SIG-M5 (cell line): Measurements from ENCODE around the gene TERC.

Source experiments
- DNase-seq: peaks from one replicate; lab custom pipeline; 2025; lab: John Stamatoyannopoulos, UW

TERC gene

DNA sequence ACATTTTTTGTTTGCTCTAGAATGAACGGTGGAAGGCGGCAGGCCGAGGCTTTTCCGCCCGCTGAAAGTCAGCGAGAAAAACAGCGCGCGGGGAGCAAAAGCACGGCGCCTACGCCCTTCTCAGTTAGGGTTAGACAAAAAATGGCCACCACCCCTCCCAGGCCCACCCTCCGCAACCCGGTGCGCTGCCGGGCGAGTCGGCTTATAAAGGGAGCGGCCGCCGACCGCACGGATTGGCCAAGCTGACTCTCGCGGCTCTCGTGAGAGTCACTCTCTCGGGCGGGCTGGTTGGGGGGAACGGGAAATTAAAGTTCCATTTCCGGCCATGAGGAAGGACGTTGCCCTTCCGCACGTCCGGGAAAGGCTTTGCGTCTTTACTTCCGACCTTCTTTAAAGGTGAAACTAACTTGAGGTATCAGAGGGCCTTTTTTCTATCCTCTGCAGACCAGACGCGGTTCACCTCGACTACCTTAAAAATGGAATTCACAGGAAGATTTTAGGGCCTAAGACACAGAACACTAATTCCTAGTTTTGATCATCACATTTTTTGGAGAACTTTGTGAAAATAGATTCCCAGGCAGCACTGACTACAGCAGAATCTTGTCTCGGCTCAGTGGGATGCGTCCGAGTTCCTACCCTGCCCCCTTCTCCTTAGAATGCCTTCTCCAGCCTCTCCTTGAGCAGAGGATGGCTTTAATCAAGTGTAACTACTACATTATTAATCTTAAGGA is at the start of gene TERC:
TERC (minus strand) TSS at position 179 of the 731 bp plus-strand sequence.
- no peak for DNase-seq

DNA sequence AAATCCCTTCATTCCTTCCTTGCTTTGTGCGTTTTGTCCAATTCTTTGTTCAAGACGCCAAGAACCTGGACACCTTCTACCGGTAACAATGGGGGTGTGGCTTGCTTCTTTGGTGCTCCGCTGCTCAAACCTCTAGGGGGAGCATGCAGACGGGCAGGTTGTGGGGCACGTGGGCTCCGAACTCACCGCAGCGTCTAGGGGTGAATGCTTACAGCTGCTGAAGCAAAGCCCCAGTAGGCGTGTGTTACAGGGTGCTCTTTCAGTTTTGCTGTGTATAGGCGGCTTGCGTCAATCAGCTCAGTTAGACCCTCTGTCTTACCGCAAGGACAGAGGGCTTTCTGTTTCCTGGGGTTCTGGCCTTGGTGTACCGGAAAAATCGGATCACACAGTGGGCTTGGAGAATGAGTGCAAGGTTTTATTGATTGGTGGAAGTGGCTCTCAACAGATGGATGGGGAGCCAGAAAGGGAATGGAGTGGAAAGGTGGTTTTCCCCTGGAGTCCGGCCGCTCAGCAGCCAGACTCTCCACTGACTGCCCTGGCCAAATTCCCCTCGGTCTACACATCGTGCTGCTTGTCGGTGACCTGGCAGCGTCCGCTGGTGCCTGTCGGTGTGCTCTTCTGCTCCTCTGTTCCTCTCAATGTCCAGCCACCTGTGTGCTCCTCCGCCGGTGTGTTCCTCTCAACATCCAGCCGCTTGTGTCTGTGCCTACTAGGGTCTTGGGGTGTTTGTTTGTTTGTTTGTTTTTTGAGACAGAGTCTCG is 49.1 kb upstream of the TERC start:
- DNase-seq = peak; percentile 37

DNA sequence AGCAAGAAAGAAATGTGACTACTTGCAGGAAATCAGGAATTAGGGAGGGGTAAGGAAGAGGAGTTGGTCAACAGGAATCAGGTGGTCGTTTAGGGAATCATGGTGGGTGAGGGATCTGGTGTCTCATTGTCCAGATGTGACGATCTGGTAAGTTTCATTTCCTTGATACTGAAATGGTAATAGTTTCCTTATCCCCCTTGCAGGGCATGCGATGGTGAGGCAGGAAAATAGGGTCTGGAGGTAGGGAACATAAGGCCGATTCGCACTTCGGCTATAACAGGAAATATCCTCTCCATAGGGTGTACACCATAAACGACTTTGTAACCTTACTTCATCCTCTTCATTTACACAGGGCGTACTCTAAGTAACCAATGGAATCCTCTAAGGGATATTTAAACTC is 48.4 kb upstream of the TERC start:
- DNase-seq = no peak

DNA sequence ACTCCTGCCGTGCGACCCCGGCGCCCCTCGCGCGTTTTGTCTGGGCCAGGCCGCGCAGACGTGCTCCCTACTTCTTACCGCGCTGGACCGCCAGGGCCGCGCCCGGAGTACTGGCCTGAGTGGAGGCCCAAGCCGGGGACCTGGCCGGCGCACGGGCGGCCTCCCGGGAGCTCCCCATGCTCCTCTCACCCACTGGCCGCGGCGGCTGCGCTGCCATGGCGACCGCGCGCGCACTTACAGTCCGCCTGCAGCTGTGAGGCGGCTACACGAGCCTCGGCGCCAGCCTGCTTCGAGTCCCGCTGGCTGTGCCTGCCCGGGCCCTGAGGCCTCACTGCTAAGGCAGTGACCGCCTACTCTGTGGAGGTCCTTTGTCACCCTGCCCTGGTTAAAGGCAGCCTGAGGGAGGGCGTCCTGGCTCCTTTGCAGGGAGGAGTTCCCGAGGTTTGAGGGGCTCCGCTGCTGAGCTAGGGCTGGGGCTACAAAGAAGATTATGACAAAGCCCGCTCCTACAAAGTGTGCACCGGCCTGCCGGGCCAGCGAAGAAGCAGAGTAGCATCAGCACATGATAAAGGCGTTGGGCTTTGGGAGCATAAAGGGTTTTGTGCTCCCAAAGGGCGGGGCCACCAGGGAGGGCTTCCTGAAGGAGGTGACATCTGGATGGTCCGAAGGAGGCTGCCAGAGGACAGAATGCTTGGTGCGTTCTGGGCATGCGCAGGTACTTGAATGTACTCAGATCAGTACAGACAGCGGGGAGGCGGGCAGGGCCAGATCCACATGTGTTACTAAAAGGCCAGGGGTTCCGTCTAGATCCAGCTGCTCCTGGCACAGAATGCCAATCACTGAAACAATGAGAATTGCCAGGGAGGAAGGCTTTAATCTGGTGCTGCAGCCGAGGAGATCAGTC is 47.7 kb upstream of the TERC start, which contains the start of the genes LRRC34 and LRRIQ4:
LRRC34 (minus strand) TSS at position 573 of the 904 bp plus-strand sequence; CDS start at position 217, 356 bp downstream.
LRRIQ4 (plus strand) TSS at position 539 of the 904 bp plus-strand sequence. CDS start 9,052 bp downstream, outside the sequence.
- peak; percentile 50 for DNase-seq

DNA sequence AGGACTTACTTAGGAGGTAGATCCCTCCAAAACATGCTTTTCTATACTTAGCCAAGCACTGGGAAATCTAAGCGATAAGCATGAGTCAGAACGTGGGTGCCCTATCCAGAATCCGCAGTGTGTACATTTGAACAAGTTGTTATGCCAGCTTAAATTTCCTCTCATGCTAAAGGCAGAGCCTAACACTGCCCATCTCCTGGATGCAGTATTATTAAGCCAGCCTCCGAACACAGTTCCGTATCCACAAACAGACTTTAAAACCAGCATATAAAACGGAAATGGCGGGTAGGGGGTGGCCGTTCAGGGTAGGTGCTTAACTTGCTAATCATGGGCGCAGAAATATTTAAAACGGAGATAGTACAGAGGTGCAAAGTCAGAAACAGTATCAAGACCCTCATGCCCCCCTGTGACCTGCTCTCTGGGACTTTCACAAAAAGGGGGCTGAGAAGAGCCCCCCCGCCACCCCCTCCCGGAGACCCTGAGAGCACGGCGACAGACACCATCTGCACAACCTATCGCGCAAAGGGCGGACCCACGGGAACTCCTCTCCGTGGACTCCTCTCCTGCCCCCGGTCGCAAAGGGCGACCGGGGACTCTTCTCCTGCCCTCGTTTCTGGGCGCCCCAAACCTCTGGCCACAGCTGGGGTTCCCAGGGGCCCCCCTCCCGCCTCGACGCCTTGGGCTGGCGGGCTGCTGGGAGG is 46.9 kb upstream of the TERC start:
- DNase-seq = no peak

DNA sequence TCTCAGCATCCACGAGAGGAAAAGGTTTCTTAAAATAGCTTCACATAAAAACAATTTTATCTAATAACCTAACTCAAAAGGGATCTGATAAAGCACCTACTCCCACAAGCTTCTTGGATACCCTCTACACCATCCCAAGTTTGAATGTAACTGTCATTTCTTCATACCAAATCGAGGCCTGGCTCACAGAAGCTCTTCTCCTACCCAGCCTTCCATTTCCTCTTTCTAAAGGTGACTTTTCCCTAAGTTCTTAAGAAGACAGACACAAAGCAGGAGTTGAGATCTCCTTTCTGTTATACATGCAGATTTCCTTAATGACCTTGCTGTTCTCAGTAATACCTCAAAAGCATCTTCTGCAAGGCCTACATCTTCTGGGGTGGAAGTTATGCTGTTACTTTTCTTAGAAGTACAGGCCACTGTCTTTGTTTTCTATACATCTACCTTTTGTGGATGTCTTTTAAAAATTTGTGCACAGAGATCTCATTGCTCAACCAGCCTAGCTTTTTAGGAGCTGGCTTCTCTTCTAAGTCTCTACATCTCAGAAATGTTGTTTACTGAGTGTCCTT is 44.5 kb upstream of the TERC start:
- no peak for DNase-seq

DNA sequence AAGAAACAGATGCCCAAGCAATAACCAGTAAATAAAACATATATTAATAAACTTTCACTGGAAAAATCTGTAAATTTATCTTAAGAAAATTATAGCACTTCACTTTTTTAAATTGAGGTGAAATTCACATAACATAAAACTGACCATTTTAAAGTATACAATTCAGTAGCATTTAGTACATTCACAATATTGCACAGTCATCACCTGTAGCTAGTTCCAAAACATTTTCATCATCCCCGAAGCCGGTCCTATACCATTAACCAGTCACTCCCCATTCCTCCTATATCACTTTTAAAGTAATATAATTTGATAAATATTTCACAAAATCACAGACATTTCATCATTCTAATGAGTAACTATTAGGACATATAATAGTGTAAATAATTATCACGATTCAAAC is 39.8 kb upstream of the TERC start:
- DNase-seq = no peak

DNA sequence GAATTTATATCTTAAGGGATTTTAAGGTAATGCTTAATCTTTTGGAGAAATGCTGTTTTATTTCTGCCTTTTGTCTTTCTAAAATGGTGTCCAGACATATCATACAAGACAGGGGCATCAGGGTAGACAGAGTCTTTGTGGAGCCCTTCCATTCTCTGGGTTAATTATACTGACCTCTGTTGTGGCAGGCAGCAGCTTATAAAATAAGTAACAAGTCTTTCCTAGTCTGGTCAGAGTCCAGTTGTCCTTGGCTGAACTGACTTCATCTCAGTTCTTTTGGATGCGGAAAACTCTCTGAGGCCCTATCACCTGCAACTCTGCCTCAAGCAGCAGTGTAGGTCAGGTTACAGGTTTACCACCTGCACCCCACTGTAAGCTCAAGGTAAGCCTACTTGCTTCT is 27.5 kb upstream of the TERC start:
- no peak for DNase-seq

DNA sequence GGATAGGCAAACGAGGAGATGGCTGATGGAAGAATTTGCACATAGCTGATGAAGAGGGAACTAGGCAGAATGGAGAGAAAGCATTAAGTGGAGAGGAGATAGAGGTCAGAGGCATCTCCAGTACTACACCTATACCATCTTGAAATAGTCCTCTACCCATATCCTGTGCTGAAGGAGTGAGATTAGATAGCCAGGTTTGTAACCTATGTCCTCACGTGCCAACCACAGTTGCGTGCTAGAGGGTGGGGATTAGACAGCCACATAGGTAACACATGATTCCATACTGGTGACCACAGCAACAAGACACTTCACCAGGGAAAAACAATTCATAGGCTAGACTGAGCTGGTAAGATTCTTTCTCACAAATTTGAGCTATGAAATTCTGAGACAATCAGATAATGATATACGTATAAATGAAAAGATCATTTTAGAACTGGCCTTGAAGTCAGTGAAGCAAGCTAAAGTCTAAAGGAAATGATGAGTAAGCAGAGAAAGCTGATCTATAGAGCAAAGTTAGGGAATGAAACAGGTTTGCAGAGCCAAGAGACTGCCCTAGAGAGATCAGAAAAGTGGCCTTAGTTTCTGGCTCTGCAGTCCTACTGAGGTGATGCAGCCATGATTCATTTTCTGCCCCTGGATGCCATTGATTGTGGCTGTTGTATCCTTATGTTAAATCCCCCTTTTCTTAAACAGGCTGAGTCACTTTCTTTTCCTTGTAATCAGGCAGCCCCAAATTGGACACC is 26.0 kb upstream of the TERC start:
- no peak for DNase-seq

DNA sequence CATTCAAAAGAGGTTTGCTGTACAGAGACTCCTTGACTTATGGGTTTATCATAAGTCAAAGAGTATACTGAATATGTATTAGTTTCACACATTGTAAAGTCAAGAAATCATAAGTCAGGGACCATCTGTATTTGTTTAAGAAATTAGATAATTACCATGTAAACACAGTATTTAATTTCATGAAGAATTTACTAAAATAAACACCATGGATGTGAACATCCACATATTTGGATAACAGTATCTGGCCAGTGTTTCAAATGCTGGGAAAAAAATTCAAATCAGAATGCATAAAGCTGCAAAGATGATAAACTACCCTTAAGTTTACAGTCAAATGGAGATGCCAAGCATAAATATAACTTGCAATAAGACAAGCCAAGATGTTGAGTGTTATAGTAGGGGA is 25.4 kb upstream of the TERC start:
- no peak for DNase-seq

DNA sequence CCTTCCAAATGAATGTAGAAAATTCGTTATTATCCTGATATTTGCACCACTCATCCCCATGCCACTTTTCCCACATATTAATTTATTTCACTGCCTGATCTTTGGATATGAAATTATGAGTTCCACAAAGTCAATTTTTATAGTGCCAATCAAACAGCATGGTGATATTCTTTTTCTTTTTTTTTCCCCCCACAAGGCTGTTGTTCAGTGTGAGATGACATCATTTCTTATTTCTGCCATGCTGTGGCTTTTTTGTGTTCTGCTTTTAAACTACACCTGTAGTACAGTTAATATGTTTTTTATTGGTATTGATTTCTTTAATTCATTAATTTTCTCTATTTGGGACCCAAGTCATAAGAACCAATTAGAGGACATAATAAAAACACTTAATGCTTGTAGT is 22.9 kb upstream of the TERC start:
- no peak for DNase-seq

DNA sequence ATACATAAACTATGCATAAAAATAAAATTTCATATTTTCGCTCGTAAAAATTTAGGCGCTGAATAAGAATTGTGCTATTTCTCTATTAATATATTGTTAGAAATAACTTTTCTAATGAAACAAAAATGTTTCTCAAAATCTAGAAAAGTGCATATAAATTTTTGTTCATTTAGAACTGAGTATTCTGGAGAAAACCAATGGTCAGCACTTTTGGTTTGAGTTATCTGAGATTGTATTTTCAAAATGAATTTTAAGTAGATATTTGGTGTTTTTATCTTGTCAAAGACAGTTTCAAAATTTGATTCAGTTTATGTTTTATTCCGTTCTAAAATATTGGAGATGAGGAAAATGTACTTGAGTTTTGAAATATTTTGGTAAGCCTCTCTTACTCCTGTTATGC is 22.3 kb upstream of the TERC start:
- DNase-seq = no peak

DNA sequence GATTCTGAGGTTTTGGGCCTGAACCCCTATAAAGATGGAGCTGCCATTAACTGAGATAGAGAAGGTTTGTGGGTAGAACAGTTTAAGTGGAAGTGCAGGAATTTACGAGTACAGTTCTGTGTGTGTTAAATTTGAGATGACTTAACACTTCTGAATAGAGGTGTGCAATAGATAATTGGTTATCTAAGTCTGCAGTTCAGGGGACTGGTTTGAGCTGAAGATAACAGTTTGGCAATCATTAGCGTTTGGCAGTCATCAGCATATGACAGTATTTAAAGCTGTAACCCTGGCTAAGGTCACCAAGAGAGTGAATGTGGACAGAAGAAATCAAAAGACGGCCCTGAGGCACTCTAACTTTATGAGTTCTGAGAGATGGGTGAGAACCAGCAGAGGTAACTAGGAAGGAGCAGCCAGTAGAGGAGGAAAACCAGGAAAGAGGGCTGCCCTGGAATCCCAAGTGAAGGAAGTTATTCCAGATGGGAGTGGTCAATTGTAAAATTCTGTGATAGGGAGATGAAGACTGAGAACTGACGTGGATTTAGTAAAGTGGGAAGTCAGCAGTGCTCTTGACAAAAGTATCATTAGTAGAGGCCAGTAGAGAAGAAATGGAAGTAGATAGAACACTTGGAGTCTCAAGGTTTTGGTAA is 16.5 kb upstream of the TERC start:
- DNase-seq = no peak

DNA sequence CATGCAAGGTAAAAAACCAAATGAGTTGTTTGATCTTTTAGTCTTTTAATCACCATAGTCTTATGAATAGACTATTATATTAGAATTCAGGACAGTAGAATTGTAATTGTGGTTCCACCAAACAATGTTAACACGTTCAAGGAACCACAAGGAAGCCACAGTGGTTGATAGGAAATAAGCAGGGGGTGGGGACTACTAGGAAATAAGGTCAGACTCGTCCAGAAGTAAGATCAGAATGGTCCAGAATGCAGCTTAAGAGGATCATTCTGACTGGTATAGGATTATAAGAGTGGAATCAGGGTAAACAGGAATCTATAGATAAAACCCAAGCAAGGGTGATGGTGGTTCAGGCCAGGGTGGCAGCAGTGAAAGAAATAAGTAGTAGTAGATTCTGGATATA is 15.9 kb upstream of the TERC start:
- no peak for DNase-seq

DNA sequence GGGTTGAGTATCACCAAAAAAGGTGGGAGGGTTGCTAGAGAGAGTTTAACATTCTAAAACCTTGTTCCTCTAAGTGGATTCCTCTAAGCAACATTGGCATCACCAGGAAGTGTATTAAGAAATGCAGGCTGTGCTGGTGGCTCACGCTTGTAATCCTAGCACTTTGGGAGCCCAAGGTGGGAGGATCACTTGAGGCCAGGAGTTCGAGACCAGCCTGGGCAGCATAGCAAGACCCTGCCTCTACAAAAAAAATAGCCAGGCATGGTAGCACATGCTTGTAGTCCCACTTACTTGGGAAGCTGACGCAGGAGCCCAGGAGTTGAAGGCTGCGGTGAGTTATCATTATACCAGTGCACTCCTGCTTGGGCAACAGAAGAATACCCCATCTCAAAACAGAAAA is 13.0 kb upstream of the TERC start:
- no peak for DNase-seq

DNA sequence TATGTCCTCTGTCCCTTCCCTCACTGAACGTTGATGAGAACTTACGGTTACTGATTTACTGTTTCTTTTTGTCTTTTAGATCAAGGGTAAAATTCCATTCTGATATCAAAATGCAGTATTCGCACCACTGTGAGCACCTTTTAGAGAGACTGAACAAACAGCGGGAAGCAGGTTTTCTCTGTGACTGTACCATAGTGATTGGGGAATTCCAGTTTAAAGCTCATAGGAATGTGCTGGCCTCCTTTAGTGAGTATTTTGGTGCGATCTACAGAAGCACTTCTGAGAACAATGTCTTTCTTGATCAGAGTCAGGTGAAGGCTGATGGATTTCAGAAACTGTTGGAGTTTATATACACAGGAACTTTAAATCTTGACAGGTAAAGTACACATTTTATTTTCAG is 9.3 kb upstream of the TERC start:
- no peak for DNase-seq

DNA sequence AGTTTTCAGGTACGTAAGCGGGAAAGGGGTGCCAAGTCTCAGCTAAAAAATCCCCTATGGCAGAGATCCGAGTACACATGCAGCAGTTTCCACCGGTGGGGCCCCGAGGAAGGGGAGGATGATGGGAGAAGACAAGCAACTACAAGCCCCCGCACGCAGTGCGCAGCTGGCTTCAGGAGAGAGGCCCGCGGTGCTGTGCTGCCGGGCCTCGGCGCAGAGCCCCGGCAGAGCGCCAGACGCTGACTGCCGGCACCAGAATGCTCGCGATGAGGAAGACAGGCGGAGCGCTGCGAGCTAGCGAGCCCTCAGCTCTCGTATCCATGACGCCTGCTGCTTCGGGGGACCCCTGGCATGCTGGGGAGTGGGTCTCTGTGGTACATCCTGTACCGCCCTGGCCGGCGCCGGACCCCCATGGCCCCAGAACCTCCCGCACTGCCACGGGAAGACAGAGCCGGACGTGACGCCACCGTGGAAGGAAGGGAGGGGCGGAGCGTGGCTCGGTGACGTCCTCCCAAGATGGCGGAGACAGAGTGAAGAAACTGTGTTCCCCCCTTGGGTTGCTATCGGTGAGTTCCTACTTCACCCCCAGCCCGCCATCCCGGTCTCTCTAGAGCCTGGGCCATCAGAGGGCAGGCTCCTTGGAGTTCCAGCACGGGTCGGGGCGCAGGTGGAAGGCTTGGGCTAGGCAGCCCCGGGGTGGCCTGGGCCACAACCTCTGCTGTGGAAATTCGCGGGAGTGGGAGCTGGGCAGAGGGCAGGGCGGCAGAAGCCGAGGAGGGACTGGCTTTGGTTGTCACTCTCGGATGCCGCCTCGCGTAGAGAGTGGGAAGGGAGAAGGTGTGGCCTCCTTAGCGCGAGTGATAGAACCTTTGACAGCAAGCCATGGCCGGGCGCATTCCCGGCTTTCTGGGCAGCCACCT is 8.3 kb upstream of the TERC start, which contains the start of gene MYNN:
MYNN (plus strand) TSS at position 500 of the 920 bp plus-strand sequence. CDS start 900 bp downstream, outside the sequence.
- peak; percentile 58 for DNase-seq

DNA sequence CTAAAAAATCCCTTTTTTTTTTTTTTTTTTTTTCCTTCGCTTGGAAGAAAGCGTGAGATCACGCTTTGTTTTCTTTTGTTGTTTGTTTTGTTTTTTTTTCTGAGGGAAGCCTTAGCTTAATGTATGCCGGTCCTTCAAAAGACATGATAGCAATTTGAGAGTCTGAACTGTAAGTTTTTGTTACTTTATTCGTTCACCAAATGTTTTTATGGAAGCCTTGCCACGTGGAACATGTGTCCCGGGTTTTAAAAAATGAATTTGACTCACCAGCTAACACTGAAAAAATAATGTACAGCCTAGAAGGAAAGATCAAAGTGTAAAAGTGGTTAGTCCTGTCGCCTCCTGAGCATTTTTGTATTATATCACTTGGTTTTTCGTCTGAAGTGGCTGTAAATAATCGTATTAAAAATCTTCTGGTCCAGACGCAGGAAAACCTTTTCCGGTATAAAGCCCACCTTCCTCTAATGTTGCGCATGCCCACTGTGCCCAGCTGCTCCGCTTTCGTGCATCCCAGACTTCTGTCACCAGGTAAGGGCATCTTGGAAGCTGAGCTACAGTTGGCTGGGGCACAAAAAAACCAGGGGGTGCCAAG is 7.5 kb upstream of the TERC start:
- no peak for DNase-seq
